ENCODE data around the gene ZNF142. TPM values are rescaled to one million over a fixed set of nuclear protein-coding genes. Genes with fewer than 3 reads are reported as not detected.

ZNF142 gene
- total and polyA plus RNA-seq, 9 of the 15 experiments (the other 6 are each of a cell fraction or from before 2014, with no cell fraction given), result 0.50 to 26.1 (median 4.5) TPM

GRCh38 chr2:218644721-218645120 lies 14.7 kb downstream of the ZNF142 start:
- DNase-seq (ENCODE audit: extremely low read depth in 1 of 4, low spot score in 3 of 4), result no peak
- in situ Hi-C loops (cut with MboI), result no loop called here
- H2AFZ ChIP-seq (ENCODE audit: low read depth, low read length), result no peak overlapping the region

More at GRCh38 chr2:218644721-218645120, 14.7 kb downstream of the ZNF142 start:
- 0 out of 3 replicates have a peak, but pooled peaks cover 4% of the 10 kb centered on the region for H3K79me2 ChIP-seq (ENCODE audit: control insufficient read depth, insufficient read depth, low read length)
- POLR2A ChIA-PET, result interaction anchor here (0.7 to 3.7 kb wide), 3 partner anchors 8 to 16 kb away, joined by 3 to 10 read pairs (median 5); partner anchors contain the start of genes BCS1L and ZNF142
- H3K9me3 ChIP-seq (replicated peaks; ENCODE audit: control insufficient read depth, insufficient read depth, low read depth, low read length), result no peaks in the 10 kb centered on the region
- TF ChIP-seq, protein P1, sequence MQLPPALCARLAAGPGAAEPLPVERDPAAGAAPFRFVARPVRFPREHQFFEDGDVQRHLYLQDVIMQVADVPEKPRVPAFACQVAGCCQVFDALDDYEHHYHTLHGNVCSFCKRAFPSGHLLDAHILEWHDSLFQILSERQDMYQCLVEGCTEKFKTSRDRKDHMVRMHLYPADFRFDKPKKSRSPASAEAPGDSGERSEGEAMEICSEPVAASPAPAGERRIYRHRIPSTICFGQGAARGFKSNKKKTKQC (CRISPR knock-in tag; IDR thresholded peaks at IDR 0.05), result no peak
- TF ChIP-seq, protein P2, sequence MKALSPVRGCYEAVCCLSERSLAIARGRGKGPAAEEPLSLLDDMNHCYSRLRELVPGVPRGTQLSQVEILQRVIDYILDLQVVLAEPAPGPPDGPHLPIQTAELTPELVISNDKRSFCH (CRISPR knock-in tag; IDR thresholded peaks at IDR 0.05), result no peak
- TF ChIP-seq, protein P2 (tag; IDR thresholded peaks at IDR 0.05), result no peak
- TF ChIP-seq SNRNP70 (optimal IDR thresholded peaks at IDR 0.05; ENCODE audit: low read depth, low read length), result no peak
- no peak for TF ChIP-seq CCNT2 (IDR thresholded peaks at IDR 0.05; ENCODE audit: borderline replicate concordance, extremely low read depth, insufficient read length, low read depth, low read length)
- no peak for TF ChIP-seq ZNF408 (CRISPR knock-in tag; IDR thresholded peaks at IDR 0.05; ENCODE audit: low read depth)
- no peak for TF ChIP-seq CHD4 (IDR thresholded peaks at IDR 0.05; ENCODE audit: insufficient read depth, insufficient replicate concordance, low read depth, low read length, poor library complexity, severe bottlenecking)
- TF ChIP-seq FOXP1 (CRISPR knock-in tag; IDR thresholded peaks at IDR 0.05), result no peak
- TF ChIP-seq ESRRA (IDR thresholded peaks at IDR 0.05; ENCODE audit: borderline replicate concordance, low read depth), result no peak
- TF ChIP-seq ZNF3 (CRISPR knock-in tag; IDR thresholded peaks at IDR 0.05), result no peak
- TF ChIP-seq CHCHD3 (CRISPR knock-in tag; IDR thresholded peaks at IDR 0.05), result no peak
- no peak for TF ChIP-seq HCFC1 (IDR thresholded peaks at IDR 0.05; ENCODE audit: low read depth, low read length)
- no peak for TF ChIP-seq MEF2D (tag; conservative IDR thresholded peaks at IDR 0.05; ENCODE audit: low read depth)
- TF ChIP-seq SMC3 (conservative IDR thresholded peaks at IDR 0.05; ENCODE audit: insufficient read depth, low read depth, low read length), result no peak
- no peak for TF ChIP-seq SRSF7 (optimal IDR thresholded peaks at IDR 0.05; ENCODE audit: low read depth, low read length)
- H3K9me1 ChIP-seq (ENCODE audit: control insufficient read depth, insufficient read depth, low read length), result no peaks in the 10 kb centered on the region
- no peaks in the 10 kb centered on the region for H4K20me1 ChIP-seq (replicated peaks; ENCODE audit: control insufficient read depth, insufficient read depth, low read length)
- no peak overlapping the region for H3K4me2 ChIP-seq (ENCODE audit: insufficient read depth, low read length)
- CTCF ChIA-PET (ENCODE audit: low intra/inter-chr PET ratio), result no interaction called here
- H3K9ac ChIP-seq (ENCODE audit: insufficient read depth in 1 of 2, low read depth in 2 of 2, low read length in 2 of 2), result no peak overlapping the region; a peak in 1 of 4 replicates
- no peak overlapping the region for H3K4me3 ChIP-seq
- H3K27me3 ChIP-seq (ENCODE audit: control insufficient read depth in 2 of 2, insufficient read depth in 2 of 2, low read length in 2 of 2), result no peaks in the 10 kb centered on the region
- no peak overlapping the region for H3K27ac ChIP-seq (ENCODE audit: extremely low read depth, low read depth, low read length)
- ATAC-seq, result no peak
- intact Hi-C loops (cut with micrococcal nuclease), result loop anchor here (10.0 kb wide), 2 partner anchors 240 to 370 kb away; partner anchors contain the start of genes AAMP and PNKD
- no peaks in the 10 kb centered on the region for H3K4me1 ChIP-seq (replicated peaks in 1 of 2; ENCODE audit: control insufficient read depth in 2 of 2, insufficient read depth in 2 of 2, low read length in 2 of 2)
- FAIRE-seq, result no peak
- H3K36me3 ChIP-seq (ENCODE audit: control insufficient read depth, insufficient read depth, low read length), result peaks cover 84% of the 10 kb centered on the region
- whole genome bisulfite sequencing (ENCODE audit: insufficient coverage, low coverage, missing lambda C conversion rate), result 95% methylated on average over 8 of the region's 11 CpGs
- no TSS peak for BruUV-seq (replicated peaks)

All from K562 (cell line).